Measurements from ENCODE around the gene RNU5D-1. TPM values are rescaled to one million over a fixed set of nuclear protein-coding genes. Genes with fewer than 3 reads are reported as not detected.

RNU5D-1 gene
- total RNA-seq, 4 donors from 2014 or later: not detected

DNA sequence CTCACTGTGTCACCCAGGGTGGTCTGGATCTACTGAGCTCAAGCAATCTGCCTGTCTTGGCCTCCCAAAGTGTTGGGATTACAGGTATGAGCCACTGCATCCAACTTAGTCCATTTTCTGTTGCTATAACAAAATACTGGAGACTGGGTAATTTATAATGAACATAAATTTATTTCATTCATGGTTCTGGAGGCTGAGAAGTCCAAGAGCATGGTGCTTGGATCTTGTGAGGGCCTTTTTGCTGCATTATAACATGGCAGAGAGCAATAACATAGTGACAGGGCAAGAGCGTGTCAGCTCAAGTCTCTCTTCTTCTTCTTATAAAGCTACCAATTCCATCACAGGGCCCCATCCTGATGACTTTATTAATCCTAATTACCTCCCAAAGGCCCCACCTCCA, 5.0 kb upstream of the RNU5D-1 start:
- 96 to 100% methylated on average over 1 of the region's 1 CpG for WGBS, 2 donors

DNA sequence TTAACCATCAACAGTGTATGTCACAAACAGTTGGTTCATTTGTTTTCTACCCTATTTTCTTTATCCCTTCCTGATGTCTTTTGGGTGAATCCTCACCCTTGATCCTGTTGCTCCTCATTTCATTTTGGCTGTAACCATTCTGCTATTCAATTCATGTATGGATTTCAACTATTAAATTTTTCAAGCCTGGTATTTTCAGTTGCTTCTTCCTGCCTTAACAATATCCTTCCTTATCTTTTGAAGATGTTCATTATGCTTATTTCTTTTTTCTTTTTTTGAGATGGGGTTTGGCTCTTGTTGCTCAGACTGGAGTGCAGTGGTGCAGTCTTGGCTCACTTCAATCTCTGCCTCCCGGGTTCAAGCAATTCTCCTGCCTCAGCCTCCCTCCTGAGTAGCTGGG, 2.8 kb upstream of the RNU5D-1 start:
- no peak overlapping the region for H3K4me3 ChIP-seq (ENCODE audit: low read depth, poor library complexity, severe bottlenecking)
- WGBS, 2 donors: 74 to 89% methylated on average over 1 of the region's 1 CpG
- intact Hi-C loops (cut with DNase I; ENCODE audit: low total_unique reads): no loop called here
- no peak for TF ChIP-seq POLR2A (IDR thresholded peaks at IDR 0.05)
- TF ChIP-seq, protein P1, sequence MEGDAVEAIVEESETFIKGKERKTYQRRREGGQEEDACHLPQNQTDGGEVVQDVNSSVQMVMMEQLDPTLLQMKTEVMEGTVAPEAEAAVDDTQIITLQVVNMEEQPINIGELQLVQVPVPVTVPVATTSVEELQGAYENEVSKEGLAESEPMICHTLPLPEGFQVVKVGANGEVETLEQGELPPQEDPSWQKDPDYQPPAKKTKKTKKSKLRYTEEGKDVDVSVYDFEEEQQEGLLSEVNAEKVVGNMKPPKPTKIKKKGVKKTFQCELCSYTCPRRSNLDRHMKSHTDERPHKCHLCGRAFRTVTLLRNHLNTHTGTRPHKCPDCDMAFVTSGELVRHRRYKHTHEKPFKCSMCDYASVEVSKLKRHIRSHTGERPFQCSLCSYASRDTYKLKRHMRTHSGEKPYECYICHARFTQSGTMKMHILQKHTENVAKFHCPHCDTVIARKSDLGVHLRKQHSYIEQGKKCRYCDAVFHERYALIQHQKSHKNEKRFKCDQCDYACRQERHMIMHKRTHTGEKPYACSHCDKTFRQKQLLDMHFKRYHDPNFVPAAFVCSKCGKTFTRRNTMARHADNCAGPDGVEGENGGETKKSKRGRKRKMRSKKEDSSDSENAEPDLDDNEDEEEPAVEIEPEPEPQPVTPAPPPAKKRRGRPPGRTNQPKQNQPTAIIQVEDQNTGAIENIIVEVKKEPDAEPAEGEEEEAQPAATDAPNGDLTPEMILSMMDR (IDR thresholded peaks at IDR 0.05): no peak
- DNase-seq (ENCODE audit: low spot score in 2 of 2): no peak

More for the DNA sequence above, 5.0 kb upstream of the RNU5D-1 start:
- intact Hi-C loops (cut with DNase I; ENCODE audit: low total_unique reads): no loop called here
- no peak for DNase-seq (ENCODE audit: low spot score in 2 of 2)
- H3K4me3 ChIP-seq (ENCODE audit: low read depth, poor library complexity, severe bottlenecking): no peak overlapping the region
- no peak for TF ChIP-seq POLR2A (IDR thresholded peaks at IDR 0.05)
- TF ChIP-seq, protein P1 (IDR thresholded peaks at IDR 0.05): no peak

DNA sequence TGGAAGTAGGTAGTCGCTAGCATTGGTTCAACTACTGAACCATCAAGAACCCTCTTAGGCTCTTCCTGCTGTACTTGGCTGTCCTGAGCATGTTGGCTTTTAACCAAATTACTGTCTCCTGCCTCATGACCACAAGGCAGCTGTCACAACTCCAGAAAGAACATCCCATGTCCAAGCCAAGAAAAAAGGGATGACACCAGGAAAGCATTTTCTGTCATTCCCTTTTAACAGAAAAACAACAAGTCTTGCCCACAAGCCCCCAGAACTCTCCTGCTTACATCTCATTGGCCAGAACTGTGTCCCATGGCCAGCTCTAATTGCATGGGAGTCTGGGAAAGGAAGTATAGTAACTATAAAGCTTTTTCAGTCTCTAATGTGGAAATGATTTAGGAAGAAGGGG, 2.4 kb upstream of the RNU5D-1 start:
- WGBS, 2 donors: 54 to 55% methylated on average over 1 of the region's 1 CpG
- no peak for TF ChIP-seq POLR2A (IDR thresholded peaks at IDR 0.05)
- peak in 1 of 2 donors; percentile 47 for DNase-seq (ENCODE audit: low spot score in 2 of 2)
- no peak overlapping the region for H3K4me3 ChIP-seq (ENCODE audit: low read depth, poor library complexity, severe bottlenecking)
- intact Hi-C loops (cut with DNase I; ENCODE audit: low total_unique reads): no loop called here

DNA sequence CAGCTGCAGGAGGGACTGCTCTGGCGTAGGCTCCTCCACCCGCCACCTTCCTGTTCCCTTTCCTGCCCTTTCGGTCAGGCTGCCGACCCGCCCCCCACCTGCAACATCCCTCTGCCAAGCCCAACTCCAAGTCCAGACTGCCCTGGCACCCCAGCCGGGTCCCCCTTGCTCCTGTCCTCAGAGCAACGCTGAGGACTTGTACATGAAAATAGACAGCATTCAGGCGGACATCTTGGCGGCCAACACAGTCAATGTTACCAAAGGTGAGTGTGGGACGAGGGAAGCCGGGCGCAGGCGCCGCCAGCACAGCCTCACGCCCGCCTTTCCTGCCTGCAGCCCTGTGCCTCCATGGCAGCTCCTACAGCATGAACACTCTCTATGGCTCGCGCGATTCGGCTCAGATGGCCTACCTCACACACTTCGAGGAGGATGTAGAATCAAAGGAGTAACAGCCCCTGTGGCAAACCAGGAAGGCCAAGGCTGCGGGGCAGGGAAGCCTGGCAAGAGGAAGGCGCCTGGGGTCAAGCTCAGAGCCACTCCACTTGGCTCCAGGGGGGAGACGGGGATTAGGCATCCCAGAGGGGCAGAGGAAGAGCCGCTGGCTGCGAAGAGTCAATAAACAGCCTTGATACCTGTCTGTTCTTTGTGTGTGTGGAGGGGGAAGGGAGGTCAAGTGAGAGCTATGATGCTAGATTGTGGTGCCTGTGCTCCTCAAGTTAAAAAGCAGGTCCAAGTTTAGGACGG, 5.8 kb downstream of the RNU5D-1 start:
- 87 to 91% methylated on average over 27 of the region's 27 CpGs for WGBS, 2 donors
- no peak overlapping the region for H3K4me3 ChIP-seq (ENCODE audit: low read depth, poor library complexity, severe bottlenecking)
- TF ChIP-seq POLR2A (IDR thresholded peaks at IDR 0.05): no peak
- TF ChIP-seq, protein P1 (IDR thresholded peaks at IDR 0.05): no peak
- intact Hi-C loops (cut with DNase I; ENCODE audit: low total_unique reads): no loop called here
- no peak for DNase-seq (ENCODE audit: low spot score in 2 of 2)

DNA sequence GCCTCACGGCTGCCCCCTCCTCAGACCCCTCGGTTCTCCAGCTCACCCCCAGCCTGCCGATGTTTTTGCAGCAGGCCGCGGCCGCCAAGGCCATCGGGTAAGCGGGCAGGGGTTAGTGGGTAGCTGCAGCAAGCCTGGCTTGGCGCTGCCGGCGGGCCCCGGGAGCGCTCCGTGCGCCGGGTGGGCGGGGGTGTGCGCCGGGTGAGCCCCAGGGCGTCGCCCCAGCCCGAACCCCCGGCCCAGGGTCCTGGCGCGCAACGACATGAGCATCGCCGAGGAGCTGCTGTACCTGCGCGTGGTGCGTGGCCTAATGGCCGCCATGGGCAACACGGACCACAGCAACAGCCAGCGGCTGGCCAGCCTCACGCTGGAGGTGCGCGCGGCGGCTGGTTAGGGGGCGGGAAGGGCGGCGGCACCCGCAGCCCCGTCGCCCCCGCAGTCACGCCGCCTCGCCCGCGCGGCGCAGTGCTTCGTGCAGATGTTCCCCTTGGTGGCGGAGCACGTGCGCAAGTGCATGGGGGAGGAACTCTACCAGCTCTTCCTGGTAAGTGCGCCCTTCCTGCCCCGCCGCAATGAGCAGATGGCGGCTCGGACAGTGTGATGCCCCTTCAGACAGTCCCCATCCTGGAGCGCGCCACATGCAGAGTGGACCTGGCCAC, 6.5 kb downstream of the RNU5D-1 start:
- 80 to 86% methylated on average over 13 to 57 of the region's 64 CpGs for whole genome bisulfite sequencing, 2 donors
- intact Hi-C loops (cut with DNase I; ENCODE audit: low total_unique reads): no loop called here
- TF ChIP-seq POLR2A (IDR thresholded peaks at IDR 0.05): no peak
- TF ChIP-seq, protein P1 (IDR thresholded peaks at IDR 0.05): no peak

DNA sequence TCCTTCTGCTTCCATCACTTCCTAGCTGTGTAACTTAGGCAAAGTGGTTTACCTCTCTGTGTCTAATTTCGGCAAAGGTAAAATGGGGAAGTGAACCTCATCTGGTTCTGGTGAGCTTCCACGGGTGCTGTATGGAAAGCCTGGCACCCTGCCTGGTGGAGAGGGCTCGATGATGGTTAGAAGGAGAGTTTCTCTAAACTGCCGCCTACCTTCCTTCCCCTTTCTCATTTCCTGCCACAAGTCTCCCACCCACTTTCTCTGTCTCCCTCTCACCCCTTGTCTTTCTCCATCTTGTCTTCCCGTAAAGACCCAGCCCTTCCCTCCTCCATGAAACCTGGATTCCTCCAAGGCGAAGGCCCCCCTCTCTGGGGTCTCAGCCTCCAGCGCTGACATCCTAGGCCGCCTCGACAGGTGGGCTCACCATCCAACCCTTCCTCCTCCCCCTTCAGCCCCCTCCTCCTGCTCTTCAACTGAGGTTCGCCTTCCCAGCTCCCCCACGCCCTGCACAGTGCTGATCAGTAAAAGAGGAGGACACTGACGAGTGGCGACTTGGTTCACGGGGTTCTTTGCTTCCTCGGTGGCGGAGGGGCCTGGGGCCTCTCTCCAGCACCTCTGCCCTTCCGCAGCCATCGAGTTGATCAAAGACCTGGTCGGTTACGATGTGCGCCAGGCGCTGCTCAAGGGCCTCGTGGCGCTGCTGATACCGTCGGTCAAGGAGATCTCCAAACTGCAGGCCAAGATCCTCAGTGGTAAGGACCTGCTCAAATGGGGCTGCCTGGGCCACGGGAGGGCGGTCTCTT, 7.3 kb downstream of the RNU5D-1 start:
- no peak overlapping the region for H3K4me3 ChIP-seq (ENCODE audit: low read depth, poor library complexity, severe bottlenecking)

More for the DNA sequence above, 6.5 kb downstream of the RNU5D-1 start:
- no peak overlapping the region for H3K4me3 ChIP-seq (ENCODE audit: low read depth, poor library complexity, severe bottlenecking)
- no peak for DNase-seq (ENCODE audit: low spot score in 2 of 2)

More for the DNA sequence above, 7.3 kb downstream of the RNU5D-1 start:
- no peak for DNase-seq (ENCODE audit: low spot score in 2 of 2)
- 81 to 87% methylated on average over 24 to 28 of the region's 28 CpGs for WGBS, 2 donors
- intact Hi-C loops (cut with DNase I; ENCODE audit: low total_unique reads): no loop called here
- TF ChIP-seq POLR2A (IDR thresholded peaks at IDR 0.05): no peak
- TF ChIP-seq, protein P1 (IDR thresholded peaks at IDR 0.05): no peak

Measured in lower leg skin (tissue), 4 donors.